Endothelial cell of umbilical vein (primary cell): Measurements from ENCODE around the gene TP53.

ENCODE experiments used
- CTCF ChIP-seq, 2 donors: IDR thresholded peaks; 1 replicate in 1 of 2; 2 replicates in 1 of 2; pipeline ENCODE4 v1.5.1; 2011; ENCODE audit warnings: low read length in 2 of 2, mild to moderate bottlenecking in 2 of 2, moderate library complexity in 2 of 2, control low read depth in 1 of 2, inconsistent platforms in 1 of 2, low read depth in 1 of 2; ENCODE audit not compliant: insufficient read depth in 1 of 2; ENCODE audit errors: extremely low read depth in 1 of 2
- EZH2 ChIP-seq: IDR thresholded peaks from 2 replicates; pipeline ENCODE4 v1.6.1; 2012; ENCODE audit warnings: borderline replicate concordance, low read depth, mild to moderate bottlenecking, moderate library complexity, low read length, inconsistent platforms; ENCODE audit not compliant: severe bottlenecking
- FOS ChIP-seq: IDR thresholded peaks from 2 replicates; pipeline ENCODE4 v1.6.1; 2011; ENCODE audit warnings: mild to moderate bottlenecking, low read length, moderate library complexity, borderline replicate concordance; ENCODE audit not compliant: insufficient read depth
- GATA2 ChIP-seq: IDR thresholded peaks from 2 replicates; pipeline ENCODE4 v1.7.0; 2011; ENCODE audit warnings: low read depth, mild to moderate bottlenecking, moderate library complexity, mixed read lengths, low read length; ENCODE audit not compliant: insufficient read length, insufficient read depth
- JUN ChIP-seq: IDR thresholded peaks from 2 replicates; pipeline ENCODE4 v1.6.1; 2011; ENCODE audit warnings: borderline replicate concordance, low read depth; ENCODE audit not compliant: insufficient read length, insufficient read depth
- MAX ChIP-seq: IDR thresholded peaks from 2 replicates; pipeline ENCODE4 v1.6.1; 2011; ENCODE audit not compliant: insufficient read depth, insufficient read length
- MYC ChIP-seq: IDR thresholded peaks from one replicate; pipeline ENCODE4 v1.6.1; 2011; ENCODE audit warnings: mild to moderate bottlenecking, low read depth, low read length
- POLR2A ChIP-seq: IDR thresholded peaks from 2 replicates; pipeline ENCODE4 v1.6.1; 2012; ENCODE audit warnings: low read depth, mild to moderate bottlenecking, control low read depth, low read length
- POLR2AphosphoS5 ChIP-seq: IDR thresholded peaks from 2 replicates; pipeline ENCODE4 v1.6.1; 2012; ENCODE audit warnings: low read depth, mild to moderate bottlenecking, control low read depth, low read length, moderate library complexity; ENCODE audit not compliant: insufficient read depth

GRCh38 chr17:7719661-7720060 lies 32.4 kb upstream of the TP53 start:
- no peak for TF ChIP-seq CTCF (IDR thresholded peaks at IDR 0.05; ENCODE audit: extremely low read depth in 1 of 2, insufficient read depth in 1 of 2, low read depth in 1 of 2, low read length in 2 of 2)
- TF ChIP-seq EZH2: no peak
- no peak for TF ChIP-seq MAX
- TF ChIP-seq POLR2A: no peak
- no peak for TF ChIP-seq POLR2AphosphoS5
- TF ChIP-seq FOS: no peak
- TF ChIP-seq JUN: no peak
- TF ChIP-seq MYC: no peak
- TF ChIP-seq GATA2: no peak
